Fibroblast of the conjunctiva (primary cell): Measurements from ENCODE around the gene KHK.
"Not testable (repeated sequence)": the region's sequence is repeated elsewhere in the genome, so short reads cannot be mapped to it uniquely, and the experiment has no call there.

ENCODE experiments used
- DNase-seq: peaks from one replicate; pipeline ENCODE4 v3.0.0-alpha.2; 2010; ENCODE audit warnings: low read depth

Gene KHK

DNA sequence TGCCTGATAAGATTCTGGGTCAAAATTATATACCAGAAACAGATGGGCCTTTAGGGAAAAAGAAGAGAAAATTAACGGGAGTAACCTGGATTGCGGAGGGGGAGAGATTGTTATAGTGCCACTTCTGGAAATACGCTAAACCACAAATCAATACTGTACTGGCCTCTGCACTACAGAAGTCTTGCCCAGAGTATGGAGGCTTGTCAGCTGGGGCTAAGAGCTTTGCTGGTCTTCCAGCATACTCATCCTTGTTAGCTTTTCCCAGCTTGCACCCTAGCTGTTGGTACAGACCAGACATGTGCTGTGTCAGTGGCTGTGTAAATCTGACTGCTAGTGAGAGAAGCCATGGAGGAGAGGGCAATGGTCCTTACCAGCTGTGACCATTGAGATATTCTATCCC lies 26.2 kb upstream of the KHK start:
- no peak for DNase-seq

- no peak for DNase-seq
Observed at GRCh38 chr2:27065128-27065527, 21.4 kb upstream of the KHK start.

DNA sequence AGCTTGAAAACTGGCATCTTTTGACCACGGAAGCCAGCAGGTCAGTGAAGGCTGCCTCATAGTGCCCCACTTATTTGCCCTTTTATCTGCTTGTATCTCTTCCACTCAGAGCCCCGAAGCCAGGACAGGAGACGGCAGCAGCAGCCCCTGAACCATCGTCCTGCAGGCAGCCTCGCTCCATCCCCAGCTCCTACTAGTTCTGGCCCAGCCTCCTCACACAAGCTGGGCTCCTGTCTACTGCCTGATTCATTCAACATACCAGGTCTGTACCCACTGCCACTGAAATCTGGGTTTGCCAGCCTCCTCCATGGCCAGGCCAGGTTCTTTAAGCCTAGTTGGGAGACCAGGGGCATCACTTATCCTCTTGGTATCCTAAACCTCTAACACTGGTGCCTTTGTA lies 19.2 kb upstream of the KHK start:
- DNase-seq, result no peak

GRCh38 chr2:27069436-27069835 lies 17.1 kb upstream of the KHK start:
- DNase-seq, result no peak

DNA sequence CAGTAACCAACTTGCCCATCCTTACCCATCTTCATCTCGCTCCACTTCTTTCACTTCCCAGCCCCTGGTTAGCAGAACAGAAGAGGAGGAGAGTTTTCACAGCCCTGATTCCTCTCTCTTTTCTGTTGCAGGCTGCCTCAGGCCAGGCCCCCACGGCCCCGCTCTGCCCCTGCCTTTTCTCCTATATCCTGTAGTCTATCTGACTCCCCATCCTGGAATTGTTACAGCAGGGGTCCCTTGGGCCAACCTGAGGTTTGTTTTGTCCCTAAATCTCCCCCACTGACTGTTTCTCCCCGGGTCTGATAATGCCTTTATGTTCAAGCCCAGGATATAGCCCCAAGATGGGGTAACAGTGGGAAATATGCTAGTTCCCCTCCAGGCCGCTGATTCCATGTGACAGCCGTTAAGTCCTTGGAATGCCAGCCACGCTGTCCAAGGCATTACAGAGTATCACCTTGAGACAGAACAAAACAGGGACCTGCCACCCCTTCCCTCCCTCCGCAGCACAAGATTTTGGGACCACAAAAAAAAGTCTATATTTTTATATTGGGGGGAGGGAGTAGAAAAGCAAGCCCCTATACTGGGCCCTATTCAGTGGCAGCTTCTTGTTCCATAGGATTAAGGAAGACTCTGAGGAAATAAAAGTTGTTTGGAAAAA lies 16.5 kb upstream of the KHK start:
- no peak for DNase-seq

DNA sequence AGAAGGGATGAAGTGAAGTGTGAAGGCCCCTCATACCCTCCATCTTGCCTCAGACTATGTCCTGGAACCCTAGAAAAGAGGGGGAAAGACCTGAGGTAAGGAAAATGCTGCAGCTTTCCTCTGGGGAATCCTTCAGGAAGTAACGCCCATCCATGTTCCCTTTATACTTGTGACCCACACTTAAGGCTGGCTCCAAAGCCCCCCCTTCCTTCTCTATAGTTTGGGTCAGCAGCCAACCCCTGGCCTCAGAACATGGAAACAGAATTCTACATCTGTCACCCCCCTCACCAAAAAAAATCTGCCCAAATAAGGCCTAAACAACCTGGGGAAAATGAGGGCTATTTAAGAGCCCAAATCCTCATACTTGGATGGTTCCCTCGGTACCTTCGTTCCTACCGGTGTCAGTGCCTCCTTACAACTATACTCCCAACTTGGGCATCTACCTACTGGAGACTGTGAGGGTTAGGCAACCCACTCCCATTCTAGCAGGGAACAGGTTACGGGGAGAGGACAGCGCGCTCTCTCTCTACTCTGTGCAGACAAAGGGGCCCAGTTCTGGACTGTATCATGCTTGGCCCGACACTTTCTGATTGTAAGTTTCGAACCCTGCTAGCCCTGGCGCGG lies 15.8 kb upstream of the KHK start:
- no peak for DNase-seq

- DNase-seq, result peak; percentile 85
Observed at GRCh38 chr2:27071277-27071989, 15.1 kb upstream of the KHK start, which contains the start of gene OST4. Gene OST4, minus strand, starts transcription at chr2:27071654.

DNA sequence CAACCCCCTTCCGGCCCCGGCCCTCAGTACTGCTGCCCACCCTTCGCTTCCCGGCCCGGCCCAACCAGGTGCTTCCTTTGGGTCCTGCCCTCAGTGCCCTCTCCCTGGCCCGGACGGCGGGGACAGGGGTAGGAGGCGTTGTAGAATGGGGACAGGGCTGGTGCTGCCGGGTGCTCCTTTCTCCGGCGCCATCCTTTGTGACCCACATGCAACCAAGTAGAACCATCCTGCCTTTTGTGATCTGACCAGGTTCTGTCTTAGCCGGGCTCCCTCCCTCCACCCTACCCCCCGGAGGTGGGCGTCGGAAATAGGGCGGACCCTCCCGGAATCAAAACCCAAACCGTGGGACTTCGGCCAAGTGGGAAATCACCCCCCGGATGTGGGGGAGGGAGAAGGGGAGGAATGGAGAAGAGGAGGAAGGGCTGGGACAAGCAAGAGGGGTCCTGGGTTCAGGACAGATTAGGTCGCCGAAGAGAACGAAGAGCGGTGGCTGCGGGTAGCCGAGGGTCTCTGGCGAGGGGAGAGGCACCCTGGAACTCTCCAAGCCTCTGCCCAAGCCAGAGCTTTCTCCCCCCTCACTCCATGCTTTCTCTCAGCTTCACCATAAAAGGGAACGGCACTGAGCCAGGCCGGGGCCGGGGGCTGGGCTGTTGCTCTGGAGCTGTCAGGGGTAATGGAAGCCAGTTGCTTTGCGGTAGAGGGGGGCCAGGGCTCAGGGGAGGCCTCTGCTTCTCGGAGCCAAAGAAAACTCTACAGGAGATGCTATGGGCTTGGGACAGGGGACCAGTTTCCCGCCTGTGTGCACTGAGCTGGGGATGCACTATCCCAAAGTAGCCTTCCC lies 14.4 kb upstream of the KHK start:
- DNase-seq, result no peak

GRCh38 chr2:27072920-27073319 lies 13.7 kb upstream of the KHK start:
- no peak for DNase-seq

DNA sequence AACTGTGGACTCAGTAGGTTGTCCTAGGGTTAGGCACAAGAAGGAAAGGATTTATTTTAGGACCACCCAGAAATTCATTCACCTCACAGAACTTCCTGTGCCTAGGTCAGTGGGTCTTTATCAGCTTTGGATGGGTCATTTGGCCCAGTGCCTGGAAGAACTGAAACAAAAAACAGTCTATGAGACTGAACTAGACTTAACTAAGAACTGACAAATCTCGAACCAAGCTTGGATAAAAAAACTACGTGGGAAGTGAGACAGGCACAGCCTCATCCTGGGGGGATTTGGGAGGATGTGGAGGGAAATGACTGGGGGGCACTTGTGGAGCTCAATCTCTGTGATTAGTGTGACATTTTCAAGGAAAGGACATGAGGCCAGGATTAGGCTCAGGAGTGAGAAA lies 12.8 kb upstream of the KHK start:
- DNase-seq, result no peak

DNA sequence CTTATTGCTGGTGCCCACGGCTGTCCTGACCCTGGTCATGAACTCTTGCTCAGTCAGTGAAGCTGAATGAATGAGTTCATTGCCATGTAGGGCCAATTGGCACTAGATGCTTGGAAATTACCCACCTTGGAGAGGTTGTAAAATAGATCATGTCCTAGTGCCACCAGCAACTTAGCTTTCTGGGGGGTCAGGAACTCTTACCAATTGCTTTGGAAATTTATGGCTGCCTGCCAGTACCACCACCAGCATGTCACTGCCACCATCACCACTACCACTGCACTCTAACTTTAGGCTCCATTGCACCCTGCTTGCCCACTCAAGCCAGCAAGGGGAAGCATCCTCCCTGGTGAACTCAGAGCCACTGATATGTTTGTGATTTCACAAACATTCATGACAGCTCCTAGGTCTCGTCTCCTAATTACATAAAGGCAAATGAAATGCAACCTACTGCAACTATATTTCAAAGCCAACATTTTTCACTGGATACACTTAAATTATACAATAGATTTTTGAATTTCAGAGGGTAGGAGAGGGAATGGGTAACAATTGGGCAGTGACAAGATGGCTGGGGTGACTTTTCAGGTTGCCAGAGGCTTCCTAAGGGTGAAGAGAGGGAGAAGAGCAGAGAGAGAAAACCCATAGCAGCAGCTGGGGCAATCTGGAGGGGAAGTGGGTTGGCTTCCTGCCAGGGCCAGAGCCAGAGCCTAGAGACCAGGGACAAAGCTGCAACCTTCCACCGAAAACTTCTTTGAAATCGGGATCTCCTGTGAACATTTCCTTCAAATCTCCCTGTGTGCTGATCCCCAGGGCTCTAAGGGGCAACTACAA lies 11.6 kb upstream of the KHK start:
- DNase-seq, result no peak

GRCh38 chr2:27075566-27075871 lies 11.1 kb upstream of the KHK start:
- not testable (repeated sequence) for DNase-seq

DNA sequence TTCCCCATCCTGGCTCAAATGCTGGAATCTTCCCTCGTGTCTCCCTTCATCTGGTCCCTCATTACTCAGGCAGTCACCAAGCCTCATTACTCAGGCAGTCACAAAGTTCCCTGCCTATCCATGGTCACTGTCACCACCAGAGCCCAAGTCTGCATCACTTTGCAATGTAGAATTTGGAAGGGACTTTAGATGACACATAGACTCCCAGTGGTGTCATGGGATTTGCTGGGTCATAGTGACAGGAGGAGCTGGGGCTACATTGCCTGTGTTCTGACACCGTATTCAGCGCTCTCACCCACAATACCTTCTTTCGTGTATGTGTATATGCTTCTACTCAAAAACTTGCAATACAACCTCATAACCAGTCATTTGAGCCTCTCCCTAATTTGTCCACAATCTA lies 10.2 kb upstream of the KHK start:
- no peak for DNase-seq

GRCh38 chr2:27077231-27077630 lies 9.3 kb upstream of the KHK start:
- no peak for DNase-seq

- DNase-seq, result peak; percentile 93
Observed at GRCh38 chr2:27078267-27079194, 8.0 kb upstream of the KHK start, which contains the start of gene EMILIN1. Gene EMILIN1, plus strand, starts transcription at chr2:27078615. Its CDS starts 451 bp downstream, at chr2:27079066.

DNA sequence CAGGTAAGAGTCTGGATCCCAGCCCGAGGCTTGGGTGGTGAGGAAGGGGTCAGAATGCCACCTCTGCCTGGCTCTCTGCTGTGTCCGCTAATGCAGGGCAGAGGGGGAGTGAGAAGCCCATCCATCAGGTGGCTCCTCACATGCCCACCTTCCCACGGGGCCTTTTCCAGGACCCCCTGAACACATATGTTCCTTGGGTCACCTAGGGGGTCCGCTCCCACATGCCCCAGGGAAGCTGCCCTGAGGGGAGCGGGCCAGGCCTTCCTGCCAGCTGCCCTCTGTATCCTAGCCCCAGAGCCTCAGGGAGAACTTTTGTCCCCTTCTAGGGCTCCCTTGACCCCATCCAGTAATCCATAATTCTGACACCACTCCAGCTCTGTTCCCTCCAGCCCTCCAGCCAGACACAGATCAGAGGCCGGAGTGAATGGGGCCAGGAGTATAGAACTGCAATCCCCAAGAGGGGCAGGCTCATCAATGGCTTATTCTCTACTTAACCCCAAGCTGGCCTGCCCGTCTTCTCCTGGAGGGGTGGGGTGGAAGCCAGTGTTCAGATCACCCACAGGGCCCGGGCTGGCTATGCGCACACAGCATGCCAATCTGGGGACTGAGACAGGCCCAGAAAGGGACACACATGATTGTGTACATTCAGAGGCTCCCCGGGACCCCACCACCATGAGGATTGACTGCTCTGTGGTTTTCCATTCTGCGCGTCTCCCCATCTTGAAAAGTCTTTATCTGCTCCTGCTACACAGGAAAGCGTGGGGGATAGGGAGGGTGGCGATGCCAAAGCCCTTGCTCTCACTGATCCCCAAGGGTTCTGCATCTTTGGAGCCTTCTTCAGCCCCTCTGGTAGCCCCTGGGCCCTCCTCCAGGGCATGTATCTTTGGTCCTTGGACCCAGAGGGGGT lies 7.1 kb upstream of the KHK start:
- no peak for DNase-seq

DNA sequence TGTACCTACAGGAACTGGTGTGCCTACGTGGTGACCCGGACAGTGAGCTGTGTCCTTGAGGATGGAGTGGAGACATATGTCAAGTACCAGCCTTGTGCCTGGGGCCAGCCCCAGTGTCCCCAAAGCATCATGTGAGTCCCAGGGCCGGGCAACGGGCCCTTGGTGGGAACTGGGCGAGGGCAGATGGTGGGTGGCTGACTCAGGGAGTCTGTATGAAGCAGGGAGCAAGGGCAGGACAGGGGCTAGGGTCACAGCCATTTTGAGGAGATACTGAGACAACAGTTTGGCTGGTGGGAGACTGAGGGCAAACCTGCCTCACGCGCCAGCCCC lies 6.5 kb upstream of the KHK start:
- DNase-seq, result no peak

DNA sequence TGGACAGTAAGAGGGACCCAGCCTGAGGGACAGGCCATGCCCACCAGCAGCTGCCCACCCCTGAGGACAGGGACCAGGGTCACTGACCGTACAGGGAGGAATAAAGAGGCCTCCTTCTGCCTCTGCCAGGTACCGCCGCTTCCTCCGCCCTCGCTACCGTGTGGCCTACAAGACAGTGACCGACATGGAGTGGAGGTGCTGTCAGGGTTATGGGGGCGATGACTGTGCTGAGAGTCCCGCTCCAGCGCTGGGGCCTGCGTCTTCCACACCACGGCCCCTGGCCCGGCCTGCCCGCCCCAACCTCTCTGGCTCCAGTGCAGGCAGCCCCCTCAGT lies 6.0 kb upstream of the KHK start:
- DNase-seq, result no peak

DNA sequence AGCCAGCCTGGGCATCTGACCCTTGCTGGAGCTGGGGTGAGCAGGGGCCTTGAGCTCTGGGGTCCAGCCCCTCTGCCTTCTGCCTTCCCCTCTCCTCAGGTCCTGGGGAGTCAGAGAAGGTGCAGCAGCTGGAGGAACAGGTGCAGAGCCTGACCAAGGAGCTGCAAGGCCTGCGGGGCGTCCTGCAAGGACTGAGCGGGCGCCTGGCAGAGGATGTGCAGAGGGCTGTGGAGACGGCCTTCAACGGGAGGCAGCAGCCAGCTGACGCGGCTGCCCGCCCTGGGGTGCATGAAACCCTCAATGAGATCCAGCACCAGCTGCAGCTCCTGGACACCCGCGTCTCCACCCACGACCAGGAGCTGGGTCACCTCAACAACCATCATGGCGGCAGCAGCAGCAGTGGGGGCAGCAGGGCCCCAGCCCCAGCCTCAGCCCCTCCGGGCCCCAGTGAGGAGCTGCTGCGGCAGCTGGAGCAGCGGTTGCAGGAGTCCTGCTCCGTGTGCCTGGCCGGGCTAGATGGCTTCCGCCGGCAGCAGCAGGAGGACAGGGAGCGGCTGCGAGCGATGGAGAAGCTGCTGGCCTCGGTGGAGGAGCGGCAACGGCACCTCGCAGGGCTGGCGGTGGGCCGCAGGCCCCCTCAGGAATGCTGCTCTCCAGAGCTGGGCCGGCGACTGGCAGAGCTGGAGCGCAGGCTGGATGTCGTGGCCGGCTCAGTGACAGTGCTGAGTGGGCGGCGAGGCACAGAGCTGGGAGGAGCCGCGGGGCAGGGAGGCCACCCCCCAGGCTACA lies 4.4 kb upstream of the KHK start:
- DNase-seq, result no peak
